Measurements from ENCODE around the gene TTC9B.

DNA sequence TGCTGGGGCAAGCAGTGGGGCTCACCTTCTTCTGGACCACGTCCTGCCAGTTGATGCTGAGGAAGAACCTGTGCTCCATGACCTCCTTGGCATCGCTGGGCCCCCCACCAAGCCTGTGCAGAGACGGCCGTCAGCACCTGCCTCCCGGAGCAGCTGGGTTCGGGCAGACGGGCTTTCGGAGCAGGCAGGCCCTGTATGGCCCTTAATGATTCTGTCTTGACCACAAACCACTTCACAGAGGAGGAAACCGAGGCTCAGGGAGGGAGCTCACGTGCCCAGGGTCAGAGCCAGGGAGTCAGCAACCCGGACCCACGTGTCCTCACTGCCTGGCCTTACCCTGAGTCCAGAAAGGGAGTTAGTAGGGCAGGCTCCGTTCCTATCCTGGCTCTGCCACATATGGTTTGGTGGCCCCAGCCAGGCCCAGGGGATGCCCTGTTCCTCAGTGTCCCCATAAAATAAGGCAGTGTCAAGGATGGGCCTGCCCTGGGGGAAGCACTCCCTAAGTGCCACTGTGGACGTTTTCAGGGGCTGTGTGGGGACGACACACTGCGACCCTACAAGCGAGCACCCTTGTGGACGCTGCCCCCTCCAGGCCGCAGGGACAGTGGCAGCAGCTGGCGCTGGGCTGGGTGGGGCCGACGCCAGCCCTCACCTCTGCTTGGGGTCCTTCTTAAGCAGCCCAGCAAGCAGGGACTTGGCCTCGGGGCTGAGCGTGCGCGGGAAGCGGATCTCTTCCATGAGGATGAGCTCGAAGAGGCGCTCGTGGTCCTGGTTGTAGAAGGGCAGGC lies 17.2 kb upstream of the TTC9B start:
- TF ChIP-seq POLR2A (IDR thresholded peaks at IDR 0.05) = no peak
- TF ChIP-seq, protein P1, sequence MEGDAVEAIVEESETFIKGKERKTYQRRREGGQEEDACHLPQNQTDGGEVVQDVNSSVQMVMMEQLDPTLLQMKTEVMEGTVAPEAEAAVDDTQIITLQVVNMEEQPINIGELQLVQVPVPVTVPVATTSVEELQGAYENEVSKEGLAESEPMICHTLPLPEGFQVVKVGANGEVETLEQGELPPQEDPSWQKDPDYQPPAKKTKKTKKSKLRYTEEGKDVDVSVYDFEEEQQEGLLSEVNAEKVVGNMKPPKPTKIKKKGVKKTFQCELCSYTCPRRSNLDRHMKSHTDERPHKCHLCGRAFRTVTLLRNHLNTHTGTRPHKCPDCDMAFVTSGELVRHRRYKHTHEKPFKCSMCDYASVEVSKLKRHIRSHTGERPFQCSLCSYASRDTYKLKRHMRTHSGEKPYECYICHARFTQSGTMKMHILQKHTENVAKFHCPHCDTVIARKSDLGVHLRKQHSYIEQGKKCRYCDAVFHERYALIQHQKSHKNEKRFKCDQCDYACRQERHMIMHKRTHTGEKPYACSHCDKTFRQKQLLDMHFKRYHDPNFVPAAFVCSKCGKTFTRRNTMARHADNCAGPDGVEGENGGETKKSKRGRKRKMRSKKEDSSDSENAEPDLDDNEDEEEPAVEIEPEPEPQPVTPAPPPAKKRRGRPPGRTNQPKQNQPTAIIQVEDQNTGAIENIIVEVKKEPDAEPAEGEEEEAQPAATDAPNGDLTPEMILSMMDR (IDR thresholded peaks at IDR 0.05) = no peak
